Right lobe of liver (tissue), 6 donors: ENCODE data around the gene NEGR1. TPM values are rescaled to one million over a fixed set of nuclear protein-coding genes. Genes with fewer than 3 reads are reported as not detected.

Source experiments
- ATAC-seq, 4 donors: fragments of 200-7000 bp; cut with Tn5 transposase; one replicate each; pipeline ENCODE4 v1.9.1; 2020; ENCODE audit warnings: mild to moderate bottlenecking in 4 of 4, moderate library complexity in 4 of 4
- DNase-seq, 3 donors: peaks; one replicate each; pipeline ENCODE4 v3.0.0-alpha.2; 2020
- H3K27ac ChIP-seq, 3 donors: fragments of 200-600 bp; one replicate each; pipeline ENCODE4 v1.8.0; 2022
- H3K27me3 ChIP-seq, 2 donors: fragments of 200-600 bp; one replicate each; pipeline ENCODE4 v1.8.0; 2022
- H3K36me3 ChIP-seq, 4 donors: fragments of 200-600 bp; sonication (generic) in 1 of 4; one replicate each; pipeline versions ENCODE4 v1.5.1 to v1.8.0; 2017 to 2022; ENCODE audit warnings: control low read depth in 1 of 4
- H3K4me1 ChIP-seq, 4 donors: fragments of 200-600 bp; sonication (generic) in 1 of 4; one replicate each; pipeline versions ENCODE4 v1.5.1 to v1.8.0; 2017 to 2022; ENCODE audit warnings: control low read depth in 1 of 4
- H3K4me3 ChIP-seq, 3 donors: fragments of 200-600 bp; one replicate each; pipeline ENCODE4 v1.8.0; 2022
- H3K9me3 ChIP-seq, 4 donors: fragments of 200-600 bp; sonication (generic) in 1 of 4; one replicate each; pipeline versions ENCODE4 v1.5.1 to v1.8.0; 2017 to 2022; ENCODE audit warnings: control low read depth in 1 of 4
- CTCF ChIP-seq, 4 donors: fragments of 200-600 bp in 3 of 4; fragments of 450-650 bp in 1 of 4; IDR thresholded peaks; one replicate each; pipeline versions ENCODE4 v1.5.1 to v1.8.0; 2016 to 2022; ENCODE audit warnings: antibody characterized with exemption in 4 of 4, mild to moderate bottlenecking in 2 of 4
- POLR2A ChIP-seq: fragments of 450-650 bp; IDR thresholded peaks from one replicate; pipeline ENCODE4 v1.6.1; 2017; ENCODE audit warnings: antibody characterized with exemption, mild to moderate bottlenecking
- WGBS: methylation state at CpG from one replicate; pipeline ENCODE4 v1.1.6; 2018; ENCODE audit warnings: low coverage, low lambda C conversion rate; ENCODE audit not compliant: insufficient coverage; ENCODE audit errors: missing lambda C conversion rate; 5-methylcytosine and 5-hydroxymethylcytosine counted together
- intact Hi-C, 2 donors: fragments of 100-400 bp; cut with DNase I; formaldehyde crosslinking; loops; one replicate each; pipeline versions ENCODE4 v1.11.2 to v1.14.1; 2022
- total RNA-seq, 6 experiments: library from RNA; depleted of rRNA in 2 of 6; stranded (reverse); fragments of >200 nt in 2 of 6; fragmentation: NEBNext Ultra II Directional in 3 of 6; extraction: Animal tissue kit (Norgen Biotek cat#: 25700) in 3 of 6; gene quantifications; one replicate each; pipeline versions ENCODE4 v1.1.0 to v1.2.4, GENCODE V29; 2016 to 2023
- donor health status: DM: no; HTN: yes; CAD: no.
- donor health status: DM: no; HTN: no; CAD: no.
- donor health status: DM: no; HTN: no; CAD: no.
- donor health status: DM: no; HTN: yes; CAD: no.
- donor health status: DM: no; HTN: yes; CAD: no.

Gene NEGR1
- total RNA-seq, 6 experiments from 2014 or later: 0.02 to 0.31 (median 0.14) TPM

- H3K4me3 ChIP-seq: no peak overlapping the region
- 39% methylated on average over 3 of the region's 4 CpGs for WGBS
- no peaks in the 10 kb centered on the region for H3K36me3 ChIP-seq
- intact Hi-C loops: no loop called here
- H3K9me3 ChIP-seq: no peaks in the 10 kb centered on the region
- no peaks in the 10 kb centered on the region for H3K27me3 ChIP-seq
- no peaks in the 10 kb centered on the region for H3K4me1 ChIP-seq
- ATAC-seq (no peak), DNase-seq (no peak)
- TF ChIP-seq CTCF (IDR thresholded peaks at IDR 0.05): no peak
- TF ChIP-seq POLR2A: no peak
- no peak overlapping the region for H3K27ac ChIP-seq
Observed at GRCh38 chr1:71618191-71618590, 664.1 kb downstream of the NEGR1 start.

- no peak for DNase-seq
- no peaks in the 10 kb centered on the region for H3K9me3 ChIP-seq
- TF ChIP-seq POLR2A (no peak), CTCF (IDR thresholded peaks at IDR 0.05) (no peak)
- no peak overlapping the region for H3K4me3 ChIP-seq
- no peaks in the 10 kb centered on the region for H3K27me3 ChIP-seq
- no peak for ATAC-seq
- H3K36me3 ChIP-seq: no peaks in the 10 kb centered on the region
- intact Hi-C loops: no loop called here
- WGBS: 15% methylated on average over 1 of the region's 1 CpG
- H3K4me1 ChIP-seq: no peaks in the 10 kb centered on the region
- H3K27ac ChIP-seq: no peak overlapping the region
Observed at GRCh38 chr1:71610476-71610875, 671.9 kb downstream of the NEGR1 start.

GRCh38 chr1:71603044-71603776 lies 679.1 kb downstream of the NEGR1 start:
- H3K27ac ChIP-seq: no peak overlapping the region
- no peak for DNase-seq
- no peak for ATAC-seq
- no peaks in the 10 kb centered on the region for H3K27me3 ChIP-seq
- TF ChIP-seq CTCF (IDR thresholded peaks at IDR 0.05): no peak
- no peak for TF ChIP-seq POLR2A
- H3K4me1 ChIP-seq: no peaks in the 10 kb centered on the region
- no peak overlapping the region for H3K4me3 ChIP-seq
- intact Hi-C loops: no loop called here
- no peaks in the 10 kb centered on the region for H3K36me3 ChIP-seq
- WGBS: 49% methylated on average over 3 of the region's 3 CpGs
- H3K9me3 ChIP-seq: no peaks in the 10 kb centered on the region

GRCh38 chr1:71600023-71600422 lies 682.3 kb downstream of the NEGR1 start:
- DNase-seq (no peak), ATAC-seq (no peak)
- no peak overlapping the region for H3K27ac ChIP-seq
- H3K9me3 ChIP-seq: no peaks in the 10 kb centered on the region
- TF ChIP-seq CTCF (IDR thresholded peaks at IDR 0.05) (no peak), POLR2A (no peak)
- no peaks in the 10 kb centered on the region for H3K36me3 ChIP-seq
- 70% methylated on average over 2 of the region's 2 CpGs for WGBS
- no peaks in the 10 kb centered on the region for H3K4me1 ChIP-seq
- no peaks in the 10 kb centered on the region for H3K27me3 ChIP-seq
- intact Hi-C loops: no loop called here
- H3K4me3 ChIP-seq: no peak overlapping the region
